ENCODE data around the gene FYN.
"Not testable (repeated sequence)": the region's sequence is repeated elsewhere in the genome, so short reads cannot be mapped to it uniquely, and the experiment has no call there.

The FYN gene

GRCh38 chr6:111651185-111652034 lies 221.8 kb downstream of the FYN start:
- DNase-seq, result no peak

GRCh38 chr6:111650049-111650448 lies 223.2 kb downstream of the FYN start:
- DNase-seq, result no peak

GRCh38 chr6:111648100-111648499 lies 225.2 kb downstream of the FYN start:
- DNase-seq, result no peak

- DNase-seq, result no peak
These were observed 226.3 kb downstream of the FYN start for GRCh38 chr6:111646942-111647341.

GRCh38 chr6:111646034-111646433 lies 227.2 kb downstream of the FYN start:
- no peak for DNase-seq

GRCh38 chr6:111644893-111645430 lies 228.3 kb downstream of the FYN start:
- DNase-seq, result no peak

- peak; percentile 29 to 30 for DNase-seq
These were observed 230.6 kb downstream of the FYN start for GRCh38 chr6:111642463-111643158.

GRCh38 chr6:111639266-111639665 lies 234.0 kb downstream of the FYN start:
- DNase-seq, result no peak

- DNase-seq, result not testable (repeated sequence)
These were observed 238.3 kb downstream of the FYN start for GRCh38 chr6:111634981-111635380.

- no peak for DNase-seq
These were observed 239.4 kb downstream of the FYN start for GRCh38 chr6:111633822-111634221.

GRCh38 chr6:111632468-111633247 lies 240.6 kb downstream of the FYN start:
- DNase-seq, result no peak

GRCh38 chr6:111631903-111632460 lies 241.3 kb downstream of the FYN start:
- no peak for DNase-seq

GRCh38 chr6:111631018-111631417 lies 242.2 kb downstream of the FYN start:
- DNase-seq, result no peak

GRCh38 chr6:111628142-111628850 lies 245.0 kb downstream of the FYN start:
- DNase-seq, result no peak

- DNase-seq, result no peak
These were observed 246.8 kb downstream of the FYN start for GRCh38 chr6:111626441-111626840.

GRCh38 chr6:111625461-111626391 lies 247.5 kb downstream of the FYN start:
- no peak for DNase-seq

- DNase-seq, result no peak
These were observed 248.2 kb downstream of the FYN start for GRCh38 chr6:111625099-111625416.

GRCh38 chr6:111624401-111625098 lies 248.7 kb downstream of the FYN start:
- no peak for DNase-seq

- DNase-seq, result no peak
These were observed 250.1 kb downstream of the FYN start for GRCh38 chr6:111623046-111623718.

- no peak for DNase-seq
These were observed 253.1 kb downstream of the FYN start for GRCh38 chr6:111620169-111620568.
